ENCODE measurements around the gene CDH4.

DNA sequence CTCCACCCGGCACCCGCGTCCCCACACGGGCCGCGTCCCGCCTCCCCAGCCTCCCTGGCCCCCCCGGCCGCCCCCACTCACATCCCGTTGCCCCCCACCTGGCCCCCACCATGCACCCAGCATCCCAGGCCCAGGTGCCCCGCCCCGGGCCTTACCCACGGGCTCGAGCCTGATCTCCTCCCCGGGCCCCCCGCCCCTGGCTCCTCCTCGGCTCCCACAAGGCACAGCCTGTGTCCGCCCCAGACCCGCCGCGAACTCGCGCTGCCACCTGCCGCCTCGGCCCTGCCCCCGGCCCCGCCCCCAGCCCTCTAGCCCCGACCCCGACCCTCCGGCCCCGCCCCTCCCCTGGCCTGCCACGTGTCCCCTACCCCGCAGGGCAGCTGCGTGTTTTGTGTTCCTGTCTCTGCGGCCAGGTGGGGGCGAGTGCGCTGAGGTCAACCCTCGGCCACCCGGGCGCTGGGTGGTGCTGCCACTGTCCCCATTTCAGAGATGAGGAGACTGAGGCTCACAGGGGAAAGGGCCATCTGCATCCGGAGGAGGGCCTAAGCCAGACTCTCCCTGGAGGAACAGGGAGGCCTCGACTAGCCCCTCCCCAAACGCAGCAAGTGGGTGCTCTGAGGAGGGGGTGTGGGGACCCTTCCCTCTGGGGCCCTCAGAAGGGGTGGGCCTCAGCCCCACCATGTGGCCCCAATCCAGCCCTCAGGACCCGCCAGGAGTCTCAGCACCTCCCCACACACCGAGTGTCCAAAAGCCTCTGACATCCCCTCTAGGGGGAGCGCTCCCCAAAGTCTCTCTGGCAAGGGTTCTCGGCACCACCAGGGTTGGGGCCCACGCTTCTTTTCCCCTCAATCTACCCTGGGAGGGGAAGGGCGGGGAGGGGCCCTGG, 713.8 kb downstream of the CDH4 start:
- TF ChIP-seq, protein P1, sequence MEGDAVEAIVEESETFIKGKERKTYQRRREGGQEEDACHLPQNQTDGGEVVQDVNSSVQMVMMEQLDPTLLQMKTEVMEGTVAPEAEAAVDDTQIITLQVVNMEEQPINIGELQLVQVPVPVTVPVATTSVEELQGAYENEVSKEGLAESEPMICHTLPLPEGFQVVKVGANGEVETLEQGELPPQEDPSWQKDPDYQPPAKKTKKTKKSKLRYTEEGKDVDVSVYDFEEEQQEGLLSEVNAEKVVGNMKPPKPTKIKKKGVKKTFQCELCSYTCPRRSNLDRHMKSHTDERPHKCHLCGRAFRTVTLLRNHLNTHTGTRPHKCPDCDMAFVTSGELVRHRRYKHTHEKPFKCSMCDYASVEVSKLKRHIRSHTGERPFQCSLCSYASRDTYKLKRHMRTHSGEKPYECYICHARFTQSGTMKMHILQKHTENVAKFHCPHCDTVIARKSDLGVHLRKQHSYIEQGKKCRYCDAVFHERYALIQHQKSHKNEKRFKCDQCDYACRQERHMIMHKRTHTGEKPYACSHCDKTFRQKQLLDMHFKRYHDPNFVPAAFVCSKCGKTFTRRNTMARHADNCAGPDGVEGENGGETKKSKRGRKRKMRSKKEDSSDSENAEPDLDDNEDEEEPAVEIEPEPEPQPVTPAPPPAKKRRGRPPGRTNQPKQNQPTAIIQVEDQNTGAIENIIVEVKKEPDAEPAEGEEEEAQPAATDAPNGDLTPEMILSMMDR (IDR thresholded peaks at IDR 0.05), result no peak
- no peak for TF ChIP-seq POLR2A (IDR thresholded peaks at IDR 0.05)

Data from ovary (tissue), 3 donors.